HEK293T (cell line): Measurements from ENCODE around the gene PCDHA5.
"Not testable (repeated sequence)": the region's sequence is repeated elsewhere in the genome, so short reads cannot be mapped to it uniquely, and the experiment has no call there.

Experiments
- ARNT ChIP-seq: fragments of 450-650 bp; IDR thresholded peaks from 2 replicates; pipeline ENCODE4 v1.6.1; 2017; ENCODE audit warnings: mild to moderate bottlenecking
- BHLHE40 ChIP-seq: fragments of 450-650 bp; IDR thresholded peaks from 2 replicates; pipeline ENCODE4 v1.6.1; 2016; ENCODE audit warnings: mild to moderate bottlenecking, moderate library complexity, borderline replicate concordance
- FOXK2 ChIP-seq: fragments of 450-650 bp; IDR thresholded peaks from 2 replicates; pipeline ENCODE4 v1.6.1; 2016; ENCODE audit warnings: mild to moderate bottlenecking
- HDGF ChIP-seq: fragments of 450-650 bp; IDR thresholded peaks from 2 replicates; pipeline ENCODE4 v1.6.1; 2017; ENCODE audit warnings: antibody characterized with exemption, borderline replicate concordance
- SP1 ChIP-seq: fragments of 450-650 bp; IDR thresholded peaks from 2 replicates; pipeline ENCODE4 v1.6.1; 2017
- SUZ12 ChIP-seq: fragments of 450-650 bp; IDR thresholded peaks from 2 replicates; pipeline ENCODE4 v1.6.1; 2016; ENCODE audit warnings: mild to moderate bottlenecking
- TARDBP ChIP-seq: fragments of 450-650 bp; IDR thresholded peaks from 2 replicates; pipeline ENCODE4 v1.6.1; 2016
- ZNF384 ChIP-seq: fragments of 450-650 bp; IDR thresholded peaks from 2 replicates; pipeline ENCODE4 v1.6.1; 2016

- TF ChIP-seq FOXK2, BHLHE40, SP1, ZNF384, HDGF, ARNT, TARDBP, SUZ12: not testable (repeated sequence)
These were observed 1.6 kb downstream of the PCDHA5 start for GRCh38 chr5:140822969-140823368.
